Measurements from ENCODE around the gene C11orf68.

Gene C11orf68

DNA sequence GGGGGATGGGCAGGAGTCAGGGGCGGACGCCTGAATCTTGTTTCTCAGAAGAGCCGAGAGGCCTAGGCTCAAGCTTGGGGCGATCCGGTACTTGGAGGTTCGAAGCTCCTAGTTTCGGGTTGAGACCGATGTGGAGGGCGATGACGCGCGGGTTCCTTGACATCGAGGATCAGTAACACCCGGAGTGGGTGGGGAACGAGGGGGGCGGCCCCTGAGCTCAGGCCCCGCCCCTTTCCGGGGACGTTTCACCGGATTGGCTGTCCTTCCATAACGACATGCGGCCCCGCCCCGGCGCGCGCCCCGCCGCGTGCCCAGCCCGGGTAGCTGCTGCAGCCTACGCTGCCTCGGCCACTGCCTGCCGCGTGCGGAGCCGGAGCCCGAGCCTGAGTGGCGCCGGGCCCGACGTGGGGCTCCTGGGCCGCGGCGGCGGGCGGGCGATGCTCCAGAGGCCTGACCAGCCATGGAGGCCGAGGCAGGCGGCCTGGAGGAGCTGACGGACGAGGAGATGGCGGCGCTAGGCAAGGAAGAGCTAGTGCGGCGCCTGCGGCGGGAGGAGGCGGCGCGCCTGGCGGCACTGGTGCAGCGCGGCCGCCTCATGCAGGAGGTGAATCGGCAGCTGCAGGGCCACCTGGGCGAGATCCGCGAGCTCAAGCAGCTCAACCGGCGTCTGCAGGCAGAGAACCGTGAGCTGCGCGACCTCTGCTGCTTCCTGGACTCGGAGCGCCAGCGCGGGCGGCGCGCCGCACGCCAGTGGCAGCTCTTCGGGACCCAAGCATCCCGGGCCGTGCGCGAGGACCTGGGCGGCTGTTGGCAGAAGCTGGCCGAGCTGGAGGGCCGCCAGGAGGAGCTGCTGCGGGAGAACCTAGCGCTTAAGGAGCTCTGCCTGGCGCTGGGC is 28.3 kb downstream of the C11orf68 start, which contains the start of gene CCDC85B (continued):
- TF ChIP-seq, protein P1, sequence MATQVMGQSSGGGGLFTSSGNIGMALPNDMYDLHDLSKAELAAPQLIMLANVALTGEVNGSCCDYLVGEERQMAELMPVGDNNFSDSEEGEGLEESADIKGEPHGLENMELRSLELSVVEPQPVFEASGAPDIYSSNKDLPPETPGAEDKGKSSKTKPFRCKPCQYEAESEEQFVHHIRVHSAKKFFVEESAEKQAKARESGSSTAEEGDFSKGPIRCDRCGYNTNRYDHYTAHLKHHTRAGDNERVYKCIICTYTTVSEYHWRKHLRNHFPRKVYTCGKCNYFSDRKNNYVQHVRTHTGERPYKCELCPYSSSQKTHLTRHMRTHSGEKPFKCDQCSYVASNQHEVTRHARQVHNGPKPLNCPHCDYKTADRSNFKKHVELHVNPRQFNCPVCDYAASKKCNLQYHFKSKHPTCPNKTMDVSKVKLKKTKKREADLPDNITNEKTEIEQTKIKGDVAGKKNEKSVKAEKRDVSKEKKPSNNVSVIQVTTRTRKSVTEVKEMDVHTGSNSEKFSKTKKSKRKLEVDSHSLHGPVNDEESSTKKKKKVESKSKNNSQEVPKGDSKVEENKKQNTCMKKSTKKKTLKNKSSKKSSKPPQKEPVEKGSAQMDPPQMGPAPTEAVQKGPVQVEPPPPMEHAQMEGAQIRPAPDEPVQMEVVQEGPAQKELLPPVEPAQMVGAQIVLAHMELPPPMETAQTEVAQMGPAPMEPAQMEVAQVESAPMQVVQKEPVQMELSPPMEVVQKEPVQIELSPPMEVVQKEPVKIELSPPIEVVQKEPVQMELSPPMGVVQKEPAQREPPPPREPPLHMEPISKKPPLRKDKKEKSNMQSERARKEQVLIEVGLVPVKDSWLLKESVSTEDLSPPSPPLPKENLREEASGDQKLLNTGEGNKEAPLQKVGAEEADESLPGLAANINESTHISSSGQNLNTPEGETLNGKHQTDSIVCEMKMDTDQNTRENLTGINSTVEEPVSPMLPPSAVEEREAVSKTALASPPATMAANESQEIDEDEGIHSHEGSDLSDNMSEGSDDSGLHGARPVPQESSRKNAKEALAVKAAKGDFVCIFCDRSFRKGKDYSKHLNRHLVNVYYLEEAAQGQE (tag by site-specific recombination; IDR thresholded peaks at IDR 0.05), result 0 out of 2 replicates have a peak, but pooled peaks have one; percentile 7
- TF ChIP-seq EGR2 (tag by site-specific recombination; IDR thresholded peaks at IDR 0.05; ENCODE audit: low read depth) (no peak), ZNF837 (tag by site-specific recombination; IDR thresholded peaks at IDR 0.05) (no peak; the same call in 1 of the 2 replicates), ZNF221 (tag by site-specific recombination; IDR thresholded peaks at IDR 0.05; ENCODE audit: borderline replicate concordance) (no peak), ZNF629 (tag by site-specific recombination; IDR thresholded peaks at IDR 0.05) (no peak), ZNF658 (tag by site-specific recombination; IDR thresholded peaks at IDR 0.05) (no peak), ZNF426 (tag by site-specific recombination; IDR thresholded peaks at IDR 0.05) (no peak), ZNF777 (tag by site-specific recombination; IDR thresholded peaks at IDR 0.05; ENCODE audit: borderline replicate concordance) (no peak), ZNF274 (IDR thresholded peaks at IDR 0.05; ENCODE audit: low read length) (no peak), ZNF274 (tag by site-specific recombination; IDR thresholded peaks at IDR 0.05; ENCODE audit: borderline replicate concordance) (no peak), ZFP69B (tag by site-specific recombination; IDR thresholded peaks at IDR 0.05) (no peak)
- TF ChIP-seq, protein P2, sequence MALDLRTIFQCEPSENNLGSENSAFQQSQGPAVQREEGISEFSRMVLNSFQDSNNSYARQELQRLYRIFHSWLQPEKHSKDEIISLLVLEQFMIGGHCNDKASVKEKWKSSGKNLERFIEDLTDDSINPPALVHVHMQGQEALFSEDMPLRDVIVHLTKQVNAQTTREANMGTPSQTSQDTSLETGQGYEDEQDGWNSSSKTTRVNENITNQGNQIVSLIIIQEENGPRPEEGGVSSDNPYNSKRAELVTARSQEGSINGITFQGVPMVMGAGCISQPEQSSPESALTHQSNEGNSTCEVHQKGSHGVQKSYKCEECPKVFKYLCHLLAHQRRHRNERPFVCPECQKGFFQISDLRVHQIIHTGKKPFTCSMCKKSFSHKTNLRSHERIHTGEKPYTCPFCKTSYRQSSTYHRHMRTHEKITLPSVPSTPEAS (tag by site-specific recombination; IDR thresholded peaks at IDR 0.05), result no peak
- TF ChIP-seq, protein P3, sequence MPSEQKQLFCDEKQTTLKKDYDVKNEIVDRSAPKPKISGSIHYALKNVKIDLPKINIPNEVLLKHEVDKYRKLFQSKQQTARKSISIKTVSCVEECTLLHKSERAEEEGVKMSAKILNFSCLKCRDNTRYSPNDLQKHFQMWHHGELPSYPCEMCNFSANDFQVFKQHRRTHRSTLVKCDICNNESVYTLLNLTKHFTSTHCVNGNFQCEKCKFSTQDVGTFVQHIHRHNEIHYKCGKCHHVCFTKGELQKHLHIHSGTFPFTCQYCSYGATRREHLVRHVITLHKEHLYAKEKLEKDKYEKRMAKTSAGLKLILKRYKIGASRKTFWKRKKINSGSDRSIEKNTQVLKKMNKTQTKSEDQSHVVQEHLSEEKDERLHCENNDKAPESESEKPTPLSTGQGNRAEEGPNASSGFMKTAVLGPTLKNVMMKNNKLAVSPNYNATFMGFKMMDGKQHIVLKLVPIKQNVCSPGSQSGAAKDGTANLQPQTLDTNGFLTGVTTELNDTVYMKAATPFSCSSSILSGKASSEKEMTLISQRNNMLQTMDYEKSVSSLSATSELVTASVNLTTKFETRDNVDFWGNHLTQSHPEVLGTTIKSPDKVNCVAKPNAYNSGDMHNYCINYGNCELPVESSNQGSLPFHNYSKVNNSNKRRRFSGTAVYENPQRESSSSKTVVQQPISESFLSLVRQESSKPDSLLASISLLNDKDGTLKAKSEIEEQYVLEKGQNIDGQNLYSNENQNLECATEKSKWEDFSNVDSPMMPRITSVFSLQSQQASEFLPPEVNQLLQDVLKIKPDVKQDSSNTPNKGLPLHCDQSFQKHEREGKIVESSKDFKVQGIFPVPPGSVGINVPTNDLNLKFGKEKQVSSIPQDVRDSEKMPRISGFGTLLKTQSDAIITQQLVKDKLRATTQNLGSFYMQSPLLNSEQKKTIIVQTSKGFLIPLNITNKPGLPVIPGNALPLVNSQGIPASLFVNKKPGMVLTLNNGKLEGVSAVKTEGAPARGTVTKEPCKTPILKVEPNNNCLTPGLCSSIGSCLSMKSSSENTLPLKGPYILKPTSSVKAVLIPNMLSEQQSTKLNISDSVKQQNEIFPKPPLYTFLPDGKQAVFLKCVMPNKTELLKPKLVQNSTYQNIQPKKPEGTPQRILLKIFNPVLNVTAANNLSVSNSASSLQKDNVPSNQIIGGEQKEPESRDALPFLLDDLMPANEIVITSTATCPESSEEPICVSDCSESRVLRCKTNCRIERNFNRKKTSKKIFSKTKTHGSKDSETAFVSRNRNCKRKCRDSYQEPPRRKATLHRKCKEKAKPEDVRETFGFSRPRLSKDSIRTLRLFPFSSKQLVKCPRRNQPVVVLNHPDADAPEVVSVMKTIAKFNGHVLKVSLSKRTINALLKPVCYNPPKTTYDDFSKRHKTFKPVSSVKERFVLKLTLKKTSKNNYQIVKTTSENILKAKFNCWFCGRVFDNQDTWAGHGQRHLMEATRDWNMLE (tag by site-specific recombination; conservative IDR thresholded peaks at IDR 0.05; ENCODE audit: low read depth), result no peak

DNA sequence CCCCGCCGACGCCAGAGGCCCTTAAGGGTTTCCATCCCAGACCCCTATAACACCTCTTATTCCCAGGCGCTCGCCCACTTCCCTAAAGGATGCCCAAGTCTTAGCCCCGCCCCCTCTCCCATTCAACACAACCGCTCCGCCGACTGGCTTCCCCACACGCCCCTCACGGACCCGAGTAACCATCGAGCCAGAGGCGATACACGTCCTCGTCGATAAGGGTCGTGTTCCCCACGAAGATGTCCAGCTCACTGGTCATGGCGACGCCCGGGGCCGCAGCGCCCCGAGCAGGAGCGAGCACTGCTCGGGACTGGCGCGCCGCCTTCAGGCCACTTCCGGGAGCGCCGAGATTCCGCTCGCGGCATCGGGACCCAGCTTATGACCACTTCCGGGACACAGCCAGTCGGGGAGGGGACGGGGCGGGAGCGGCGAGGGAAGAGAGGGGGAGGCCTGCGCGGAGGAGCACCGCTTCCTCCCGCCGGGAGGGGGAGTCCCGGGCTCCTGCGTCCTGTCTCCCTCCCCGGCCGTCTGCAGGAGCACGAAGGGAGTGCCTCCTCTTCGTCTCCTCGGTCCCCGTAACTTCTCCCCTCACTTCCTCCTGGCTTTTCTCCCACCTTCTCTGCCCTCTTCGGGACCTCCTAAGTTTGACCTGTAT is 30.6 kb downstream of the C11orf68 start, which contains the start of gene FIBP:
FIBP (minus strand) TSS at position 309 of the 652 bp plus-strand sequence; CDS start at position 256, 53 bp downstream.
- H3K36me3 ChIP-seq (ENCODE audit: control insufficient read depth in 2 of 2, insufficient read depth in 1 of 2, low read length in 2 of 2), result peaks cover 0 to 38% of the 10 kb centered on the region in 2 experiments; a peak in 2 of 3 replicates
- H3K27ac ChIP-seq (ENCODE audit: extremely low read depth, low read depth, low read length), result peak within 1 kb of the TSS; percentile 56; the same call in 1 of the 2 replicates
- H3K4me3 ChIP-seq (ENCODE audit: low read depth, low read length), result peak within 1 kb of the TSS; percentile 87
- CTCF ChIA-PET, result interaction anchor here (0.6 to 9.5 kb wide), 39 partner anchors 9 to 1129 kb away, joined by 3 to 189 read pairs (median 4); partner anchors contain the start of genes CATSPER1, CFL1, CTSW and FOSL1
- no peaks in the 10 kb centered on the region for H3K4me1 ChIP-seq (ENCODE audit: control insufficient read depth, insufficient read depth, low read length)
- POLR2A ChIA-PET, result interaction anchor here (0.6 to 6.1 kb wide), 49 partner anchors 9 to 1550 kb away, joined by 3 to 121 read pairs (median 4); partner anchors contain the start of genes BANF1, C11orf68, CFL1 and CTSW
- H3K9me3 ChIP-seq (ENCODE audit: control insufficient read depth, insufficient read depth, low read depth, low read length), result no peaks in the 10 kb centered on the region
- TF ChIP-seq YY1 (tag by site-specific recombination; IDR thresholded peaks at IDR 0.05), result peak; percentile 62; the same call in 1 of the 2 replicates
- TF ChIP-seq ZNF266 (tag by site-specific recombination; IDR thresholded peaks at IDR 0.05; ENCODE audit: low read depth), result no peak
- TF ChIP-seq ZNF571 (tag by site-specific recombination; IDR thresholded peaks at IDR 0.05), result no peak
- TF ChIP-seq EGR2 (tag by site-specific recombination; IDR thresholded peaks at IDR 0.05; ENCODE audit: low read depth), result no peak
- peak; percentile 26; the same call in 1 of the 2 replicates for TF ChIP-seq ZNF777 (tag by site-specific recombination; IDR thresholded peaks at IDR 0.05; ENCODE audit: borderline replicate concordance)
- TF ChIP-seq, protein P4, sequence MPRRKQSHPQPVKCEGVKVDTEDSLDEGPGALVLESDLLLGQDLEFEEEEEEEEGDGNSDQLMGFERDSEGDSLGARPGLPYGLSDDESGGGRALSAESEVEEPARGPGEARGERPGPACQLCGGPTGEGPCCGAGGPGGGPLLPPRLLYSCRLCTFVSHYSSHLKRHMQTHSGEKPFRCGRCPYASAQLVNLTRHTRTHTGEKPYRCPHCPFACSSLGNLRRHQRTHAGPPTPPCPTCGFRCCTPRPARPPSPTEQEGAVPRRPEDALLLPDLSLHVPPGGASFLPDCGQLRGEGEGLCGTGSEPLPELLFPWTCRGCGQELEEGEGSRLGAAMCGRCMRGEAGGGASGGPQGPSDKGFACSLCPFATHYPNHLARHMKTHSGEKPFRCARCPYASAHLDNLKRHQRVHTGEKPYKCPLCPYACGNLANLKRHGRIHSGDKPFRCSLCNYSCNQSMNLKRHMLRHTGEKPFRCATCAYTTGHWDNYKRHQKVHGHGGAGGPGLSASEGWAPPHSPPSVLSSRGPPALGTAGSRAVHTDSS (tag by site-specific recombination; IDR thresholded peaks at IDR 0.05), result no peak
- no peak for TF ChIP-seq ZNF670 (tag by site-specific recombination; IDR thresholded peaks at IDR 0.05; ENCODE audit: low read depth)
- TF ChIP-seq SP7 (tag by site-specific recombination; IDR thresholded peaks at IDR 0.05), result peak; percentile 72
- no peak for TF ChIP-seq ZNF521 (tag by site-specific recombination; IDR thresholded peaks at IDR 0.05)
- TF ChIP-seq ZFP69B (tag by site-specific recombination; IDR thresholded peaks at IDR 0.05), result peak; percentile 12; the same call in 1 of the 2 replicates
- no peak for TF ChIP-seq ZNF621 (tag by site-specific recombination; IDR thresholded peaks at IDR 0.05)
- no peak for TF ChIP-seq ZNF214 (tag by site-specific recombination; IDR thresholded peaks at IDR 0.05; ENCODE audit: borderline replicate concordance)

Measured in HEK293 (cell line).